ENCODE results near the gene DARS1.

DARS1 gene

GRCh38 chr2:135985018-135985825 is at the start of gene DARS1:
DARS1 (minus strand) TSS chr2:135985626; CDS start chr2:135985468, 158 bp downstream.
- peak; percentile 92 for DNase-seq

DNA sequence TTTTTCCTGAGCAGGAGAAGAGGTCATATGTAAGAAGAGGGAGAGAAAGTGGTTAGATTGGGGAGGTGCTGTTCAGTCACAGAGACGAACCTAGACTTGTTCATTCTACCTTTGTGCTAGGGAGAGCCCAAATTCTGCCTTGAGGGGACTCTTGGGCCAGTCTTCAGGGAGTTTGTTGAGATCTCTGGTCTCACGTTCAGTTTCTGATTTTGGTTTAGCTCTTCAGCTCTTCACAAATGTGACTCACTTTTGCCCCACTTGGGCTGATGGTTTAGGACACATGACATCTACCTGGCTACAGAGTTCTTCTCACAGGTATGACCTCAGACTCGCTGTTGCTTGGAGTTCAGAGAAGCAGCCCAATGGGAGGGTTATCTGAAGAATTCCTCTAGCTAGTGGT is 49.2 kb upstream of the DARS1 start:
- no peak for DNase-seq

GRCh38 chr2:136032817-136033535 is 47.5 kb upstream of the DARS1 start:
- no peak for DNase-seq

DNA sequence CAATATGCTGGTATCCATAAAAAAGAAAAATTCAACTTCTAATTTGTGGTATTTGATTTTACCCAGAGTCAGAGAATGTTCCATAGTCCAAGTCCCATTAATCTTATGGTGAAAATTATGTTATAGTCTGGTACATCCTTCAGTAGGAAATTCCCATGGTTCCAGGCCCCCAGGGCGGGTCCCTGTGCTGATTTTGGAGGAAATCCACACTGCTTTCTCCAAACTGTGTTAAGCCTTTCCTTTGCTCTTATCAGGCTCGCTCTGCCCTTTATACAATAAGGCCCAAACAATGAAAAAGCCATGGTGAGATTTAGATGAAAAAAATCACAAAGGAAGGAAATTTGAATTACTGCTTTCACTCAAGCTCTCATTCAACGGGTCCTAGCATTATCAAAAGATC is 46.8 kb upstream of the DARS1 start:
- DNase-seq: no peak

DNA sequence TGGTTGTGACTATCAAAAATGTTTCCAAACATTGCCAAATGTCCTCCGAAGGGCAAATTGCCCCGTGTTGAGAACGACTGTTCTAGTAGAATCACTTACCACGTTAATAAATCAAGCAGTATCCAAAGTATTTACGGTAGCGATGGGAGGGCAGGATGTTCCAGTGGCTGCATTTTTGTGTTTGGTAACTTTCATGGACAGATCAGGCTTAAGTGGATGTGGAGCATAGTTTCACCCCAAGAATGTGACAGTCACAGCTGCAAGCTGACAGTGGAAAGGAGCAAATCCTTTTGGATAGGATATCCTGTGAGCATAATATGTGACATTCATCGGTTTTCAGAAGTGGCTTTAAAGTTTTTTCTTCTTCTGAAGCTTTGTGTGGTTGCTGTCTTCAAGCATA is 46.3 kb upstream of the DARS1 start:
- DNase-seq: no peak

DNA sequence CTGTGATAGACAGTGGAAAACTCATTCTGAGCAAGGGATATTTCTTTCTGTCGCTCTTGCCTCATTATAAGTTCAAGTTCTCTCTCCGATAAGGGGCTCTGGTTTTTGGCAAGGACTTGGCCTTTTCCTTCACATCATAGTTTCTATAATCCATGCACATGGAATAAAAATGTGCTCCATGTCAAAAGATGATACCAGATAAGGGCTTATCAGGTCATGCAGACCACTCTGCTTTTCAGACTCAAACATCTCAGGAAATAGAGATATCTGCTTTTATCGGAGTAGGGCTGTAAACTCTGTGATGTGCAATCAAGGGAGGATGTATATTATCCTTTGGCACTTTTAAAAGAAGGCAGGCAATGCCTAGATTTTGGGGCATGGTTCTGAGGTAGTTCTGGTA is 45.0 kb upstream of the DARS1 start:
- DNase-seq: no peak

- DNase-seq: no peak
Observed at GRCh38 chr2:136029149-136029548, 43.7 kb upstream of the DARS1 start.

GRCh38 chr2:136028001-136028400 is 42.6 kb upstream of the DARS1 start:
- DNase-seq: no peak

- DNase-seq: no peak
Observed at GRCh38 chr2:136027112-136027511, 41.7 kb upstream of the DARS1 start.

DNA sequence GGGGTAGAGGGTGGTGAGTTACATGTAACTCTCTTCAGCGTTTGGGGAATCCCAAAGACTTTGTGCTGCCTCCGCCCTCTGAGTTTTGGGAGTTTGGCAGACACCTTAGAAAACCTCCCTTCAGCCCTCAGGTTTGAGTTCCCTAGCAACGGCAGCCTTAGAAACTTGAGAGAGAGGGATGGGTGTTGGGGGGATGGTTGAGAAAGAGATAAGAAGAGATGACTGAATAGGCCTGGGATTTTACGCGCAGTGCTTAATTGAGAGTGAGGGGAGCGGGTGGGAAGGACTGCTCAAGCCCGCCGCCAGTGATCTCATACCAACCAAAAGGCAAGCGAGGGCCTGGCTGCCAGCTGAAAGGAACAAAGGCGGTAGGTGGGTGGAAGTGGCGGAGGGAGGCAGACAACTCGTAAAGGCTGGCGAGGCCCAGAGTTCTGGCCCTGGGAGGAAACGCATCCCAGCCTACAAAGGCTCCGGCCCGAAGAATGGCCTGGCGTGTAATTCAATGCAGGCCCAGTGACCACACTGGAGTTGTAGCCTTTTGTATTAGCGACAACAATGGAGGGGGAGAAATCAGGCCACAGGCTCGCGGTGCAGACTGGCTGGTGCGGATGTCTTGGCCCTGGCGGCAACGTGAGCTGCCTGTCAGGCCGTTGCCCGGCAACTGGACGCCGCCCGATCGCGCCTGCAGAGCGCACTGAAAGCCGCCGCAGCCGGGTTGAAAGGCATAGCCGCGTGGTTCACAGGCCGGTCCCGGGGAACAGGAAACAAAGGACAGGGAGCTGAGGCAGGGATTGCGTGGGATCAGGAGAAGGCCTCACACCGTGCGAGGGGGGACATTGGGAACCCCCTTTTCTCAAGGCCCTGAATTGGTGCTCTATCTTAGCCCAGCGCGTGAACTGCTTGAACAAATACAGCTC is 39.9 kb upstream of the DARS1 start:
- peak; percentile 88 for DNase-seq

- no peak for DNase-seq
Observed at GRCh38 chr2:136024616-136025015, 39.2 kb upstream of the DARS1 start.

DNA sequence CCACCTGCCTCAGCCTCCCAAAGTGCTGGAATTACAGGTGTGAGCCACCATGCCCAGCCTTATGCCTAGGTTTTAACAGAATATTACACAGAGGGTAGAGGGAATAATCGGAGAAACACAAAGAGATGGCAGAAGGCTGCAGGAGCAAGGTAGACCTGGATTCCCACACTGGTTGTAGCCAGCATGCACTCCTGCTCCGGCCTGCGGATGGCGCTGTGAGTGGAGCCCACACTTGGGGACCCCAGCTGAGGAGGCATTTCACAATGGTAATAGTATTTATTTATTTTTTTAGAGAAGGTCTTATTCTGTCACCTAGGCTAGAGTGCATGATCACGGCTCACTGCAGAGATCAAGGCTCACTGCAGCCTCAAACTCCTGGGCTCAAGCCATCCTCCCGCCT is 38.8 kb upstream of the DARS1 start:
- DNase-seq: no peak

GRCh38 chr2:136023416-136023815 is 38.0 kb upstream of the DARS1 start:
- no peak for DNase-seq

GRCh38 chr2:136022396-136023146 is 37.1 kb upstream of the DARS1 start:
- no peak for DNase-seq

DNA sequence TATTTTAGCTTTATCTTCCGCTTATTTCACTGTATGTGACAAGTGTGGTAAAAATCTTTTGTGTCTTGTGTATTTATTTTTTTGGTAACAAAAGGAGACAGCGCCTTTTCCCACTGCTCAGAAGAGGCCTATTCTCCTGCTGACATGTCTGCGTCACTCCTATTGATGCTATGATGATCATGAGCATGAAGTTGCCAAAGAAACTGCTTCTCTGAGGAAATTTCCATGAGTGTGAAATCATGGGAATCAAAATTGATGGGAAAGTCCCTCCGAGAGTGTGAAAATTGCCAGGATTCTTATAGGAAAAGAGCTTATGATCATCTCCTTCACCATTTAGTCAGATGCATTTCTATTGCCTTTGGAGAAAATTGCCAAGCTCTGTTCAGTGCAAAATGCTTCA is 36.5 kb upstream of the DARS1 start:
- no peak for DNase-seq

DNA sequence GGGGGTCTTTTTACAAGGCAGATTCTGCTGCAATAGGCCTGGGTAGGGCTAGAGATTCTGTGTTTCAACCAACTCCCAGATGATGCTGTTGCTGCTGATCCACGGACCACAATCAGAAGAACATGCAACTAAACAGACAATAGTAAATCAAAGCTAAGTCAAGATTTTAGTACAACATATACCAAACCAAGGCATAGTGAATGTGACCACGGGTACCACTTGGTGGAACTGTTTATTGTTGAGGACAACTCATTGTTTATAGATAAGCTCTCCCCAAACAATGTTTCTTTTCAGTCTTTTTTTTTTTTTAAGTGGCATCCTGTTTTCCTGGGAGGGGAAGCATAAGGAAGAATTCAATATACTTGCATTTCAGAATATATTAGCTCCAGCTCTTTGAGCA is 36.0 kb upstream of the DARS1 start:
- no peak for DNase-seq

- no peak for DNase-seq
Observed at GRCh38 chr2:136020831-136021230, 35.4 kb upstream of the DARS1 start.

GRCh38 chr2:136019825-136020224 is 34.4 kb upstream of the DARS1 start:
- DNase-seq: peak; percentile 21

- DNase-seq: no peak
Observed at GRCh38 chr2:136019306-136019705, 33.9 kb upstream of the DARS1 start.

DNA sequence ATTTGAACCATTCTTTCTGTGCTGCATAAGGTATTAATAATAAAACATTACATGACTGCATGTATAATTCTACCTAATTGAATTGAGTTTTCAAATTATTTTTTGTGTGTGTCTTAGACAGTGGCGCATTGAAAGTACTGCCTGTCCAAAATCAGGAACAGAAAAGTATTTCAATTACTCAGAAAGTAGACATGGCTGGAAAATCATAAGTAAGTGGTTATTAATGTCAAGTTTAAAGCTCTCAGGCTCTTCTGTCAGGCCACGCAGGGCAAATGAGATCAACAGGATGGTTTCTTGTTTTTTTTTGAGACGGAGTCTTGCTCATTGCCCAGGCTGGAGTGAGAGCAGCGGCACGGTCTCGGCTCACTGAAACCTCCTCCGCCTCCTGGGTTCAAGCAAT is 32.4 kb upstream of the DARS1 start:
- DNase-seq: no peak

DNA sequence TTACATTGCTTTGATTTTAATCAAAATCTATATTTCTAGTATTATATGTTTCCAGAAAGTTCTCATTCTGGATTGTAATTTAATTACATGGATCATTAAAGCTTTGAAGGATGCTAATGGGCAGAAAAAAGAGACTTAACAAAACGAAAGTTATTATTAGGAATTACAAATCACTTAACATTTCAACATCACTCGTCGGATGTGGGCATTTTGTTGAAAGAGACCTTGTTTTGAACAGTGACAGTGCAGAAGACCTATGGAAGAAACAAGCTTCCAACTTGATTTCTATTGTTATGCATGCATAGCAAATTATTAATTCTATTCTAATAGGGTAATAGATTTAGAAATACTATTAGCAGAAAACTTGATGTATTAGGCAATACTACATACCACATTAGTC is 31.4 kb upstream of the DARS1 start:
- DNase-seq: no peak

DNA sequence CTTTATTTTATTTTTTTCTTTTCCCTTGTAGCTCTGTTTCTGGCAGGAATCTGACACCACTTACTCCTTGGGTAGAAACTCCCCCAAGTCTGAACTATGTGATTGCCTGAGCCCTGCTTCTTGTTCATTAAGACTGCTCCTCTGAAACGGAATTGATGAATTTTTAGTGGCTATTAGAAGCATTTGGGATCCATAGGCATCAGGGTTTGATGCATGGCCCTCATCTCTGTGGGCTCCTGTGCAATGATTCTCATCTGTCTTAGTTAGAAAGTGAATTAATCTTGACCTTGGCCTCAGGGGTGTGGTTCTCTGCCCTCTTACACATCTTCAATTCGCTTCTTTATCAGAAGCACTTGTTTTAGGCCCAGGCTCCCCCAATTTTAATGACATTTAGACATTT is 31.0 kb upstream of the DARS1 start:
- no peak for DNase-seq

GRCh38 chr2:136015699-136016098 is 30.3 kb upstream of the DARS1 start:
- no peak for DNase-seq
